Adrenal gland (tissue), 12 donors: ENCODE results near the gene VGLL4. TPM values are rescaled to one million over a fixed set of nuclear protein-coding genes. Genes with fewer than 3 reads are reported as not detected.
A peak's percentile ranks its signal among the peaks of the same experiment; 100 is the strongest.

Source experiments
- DNase-seq, 7 donors: peaks; one replicate each; pipeline ENCODE4 v3.0.0-alpha.2; 2019 to 2020
- H3K27ac ChIP-seq, 5 donors: fragments of 200-600 bp; sonication (generic) in 4 of 5; 1 replicate in 3 of 5; 2 replicates in 2 of 5; pipeline versions ENCODE4 v1.5.1 to v1.8.0; 2016 to 2020; ENCODE audit warnings: mild to moderate bottlenecking in 1 of 5
- H3K27me3 ChIP-seq: fragments of 200-600 bp; 2 replicates; pipeline ENCODE4 v1.8.0; 2021
- H3K36me3 ChIP-seq, 2 donors: fragments of 200-600 bp; replicated peaks in 1 of 2; 1 replicate in 1 of 2; 2 replicates in 1 of 2; pipeline versions ENCODE4 v1.5.1 to v1.8.0; 2018 to 2022
- H3K4me1 ChIP-seq, 2 donors: fragments of 200-600 bp; replicated peaks in 1 of 2; 1 replicate in 1 of 2; 2 replicates in 1 of 2; pipeline versions ENCODE4 v1.5.1 to v1.8.0; 2018 to 2021
- H3K4me3 ChIP-seq, 4 donors: fragments of 200-600 bp; sonication (generic) in 3 of 4; one replicate each; pipeline ENCODE4 v1.5.1; 2016 to 2018
- H3K9me3 ChIP-seq, 3 donors: fragments of 200-600 bp; sonication (generic) in 1 of 3; replicated peaks in 1 of 3; 1 replicate in 2 of 3; 2 replicates in 1 of 3; pipeline versions ENCODE4 v1.5.1 to v1.8.0; 2016 to 2021
- POLR2A ChIP-seq, 2 donors: fragments of 450-650 bp; IDR thresholded peaks; one replicate each; pipeline ENCODE4 v1.6.1; 2017; ENCODE audit warnings: antibody characterized with exemption in 2 of 2, mild to moderate bottlenecking in 2 of 2, moderate library complexity in 1 of 2
- WGBS, 4 donors: extraction: QIAGEN DNeasy Blood & Tissue Kit in 2 of 4; methylation state at CpG; one replicate each; pipeline versions ENCODE4 v1.1.5 to v1.1.7; 2013 to 2017; 5-methylcytosine and 5-hydroxymethylcytosine counted together
- intact Hi-C, 2 donors: fragments of 100-400 bp; cut with DNase I; formaldehyde crosslinking; loops; one replicate each; pipeline versions ENCODE4 v1.14.1 to v1.15.0; 2022 to 2023
- polyA plus RNA-seq, 3 donors: library from polyadenylated mRNA; stranded (reverse); fragments of 200-250 nt in 2 of 3; fragments of 350-450 nt in 1 of 3; fragmentation: Illumina TruSeq in 1 of 3; extraction: RNeasy Lipid Tissue Mini Kit (QIAGEN cat#74804) in 1 of 3; gene quantifications; one replicate each; pipeline ENCODE4 v1.2.3, GENCODE V29; 2013 to 2014
- total RNA-seq, 9 donors: library from RNA; depleted of rRNA in 4 of 9; stranded (reverse); fragments of >200 nt in 4 of 9; fragments of 120-200 nt in 1 of 9; fragmentation: NEBNext Ultra II Directional in 1 of 9; extraction: Animal tissue kit (Norgen Biotek cat#: 25700) in 1 of 9; gene quantifications; one replicate each; pipeline versions ENCODE4 v1.1.0 to v1.2.4, GENCODE V29; 2013 to 2023
- TF ChIP-seq, protein P1 (sequence below), 6 experiments: fragments of 450-650 bp in 4 of 6; fragments of 200-600 bp in 2 of 6; sonication (generic) in 1 of 6; IDR thresholded peaks; 1 replicate in 5 of 6; 2 replicates in 1 of 6; pipeline versions ENCODE4 v1.5.1 to v1.8.0; 2016 to 2021; ENCODE audit warnings: antibody characterized with exemption in 6 of 6, mild to moderate bottlenecking in 2 of 6, moderate library complexity in 1 of 6
- donor health status: healthy with polysubstance abuse.
- donor health status: Bipolar disorder and iron deficiency.
- donor health status: DM: yes; HTN: yes; CAD: no.
- donor health status: DM: no; HTN: no; CAD: no.
- donor health status: DM: no; HTN: no; CAD: no.
- donor health status: DM: yes; HTN: yes; CAD: no.

Gene VGLL4
- total and polyA plus RNA-seq, 12 donors: 38.3 to 153 (median 86.4) TPM

DNA sequence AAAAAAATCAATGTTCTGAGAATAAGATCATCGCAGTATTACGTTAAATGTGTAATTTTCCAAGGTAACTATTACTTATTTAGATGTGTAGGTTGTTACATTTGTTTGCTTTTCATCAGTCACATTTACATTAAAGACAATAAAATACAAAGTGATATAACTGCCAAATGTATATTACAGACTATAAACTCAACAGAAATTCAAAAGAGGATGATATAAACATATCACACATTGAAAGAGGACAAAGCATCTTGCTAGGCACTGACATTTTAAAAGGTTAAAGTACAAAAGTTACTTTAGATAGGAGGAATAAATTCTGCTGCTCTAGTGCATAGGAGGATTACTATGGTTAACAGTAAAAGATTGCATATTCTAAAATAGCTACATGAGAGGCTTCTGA is 16.1 kb downstream of the VGLL4 start:
- no peak for TF ChIP-seq POLR2A (IDR thresholded peaks at IDR 0.05)
- TF ChIP-seq, protein P1, sequence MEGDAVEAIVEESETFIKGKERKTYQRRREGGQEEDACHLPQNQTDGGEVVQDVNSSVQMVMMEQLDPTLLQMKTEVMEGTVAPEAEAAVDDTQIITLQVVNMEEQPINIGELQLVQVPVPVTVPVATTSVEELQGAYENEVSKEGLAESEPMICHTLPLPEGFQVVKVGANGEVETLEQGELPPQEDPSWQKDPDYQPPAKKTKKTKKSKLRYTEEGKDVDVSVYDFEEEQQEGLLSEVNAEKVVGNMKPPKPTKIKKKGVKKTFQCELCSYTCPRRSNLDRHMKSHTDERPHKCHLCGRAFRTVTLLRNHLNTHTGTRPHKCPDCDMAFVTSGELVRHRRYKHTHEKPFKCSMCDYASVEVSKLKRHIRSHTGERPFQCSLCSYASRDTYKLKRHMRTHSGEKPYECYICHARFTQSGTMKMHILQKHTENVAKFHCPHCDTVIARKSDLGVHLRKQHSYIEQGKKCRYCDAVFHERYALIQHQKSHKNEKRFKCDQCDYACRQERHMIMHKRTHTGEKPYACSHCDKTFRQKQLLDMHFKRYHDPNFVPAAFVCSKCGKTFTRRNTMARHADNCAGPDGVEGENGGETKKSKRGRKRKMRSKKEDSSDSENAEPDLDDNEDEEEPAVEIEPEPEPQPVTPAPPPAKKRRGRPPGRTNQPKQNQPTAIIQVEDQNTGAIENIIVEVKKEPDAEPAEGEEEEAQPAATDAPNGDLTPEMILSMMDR (IDR thresholded peaks at IDR 0.05): no peak
- Histone ChIP-seq H3K4me1 (peaks cover 50 to 55% of the 10 kb centered on the region in 2 donors), H3K9me3 (no peaks in the 10 kb centered on the region), H3K4me3 (no peak overlapping the region), H3K27me3 (no peaks in the 10 kb centered on the region), H3K36me3 (no peaks in the 10 kb centered on the region), H3K27ac (no peak overlapping the region)
- intact Hi-C loops: no loop called here
- 64 to 92% (median 91%) methylated on average over 2 of the region's 2 CpGs for whole genome bisulfite sequencing, 4 donors
- no peak for DNase-seq

DNA sequence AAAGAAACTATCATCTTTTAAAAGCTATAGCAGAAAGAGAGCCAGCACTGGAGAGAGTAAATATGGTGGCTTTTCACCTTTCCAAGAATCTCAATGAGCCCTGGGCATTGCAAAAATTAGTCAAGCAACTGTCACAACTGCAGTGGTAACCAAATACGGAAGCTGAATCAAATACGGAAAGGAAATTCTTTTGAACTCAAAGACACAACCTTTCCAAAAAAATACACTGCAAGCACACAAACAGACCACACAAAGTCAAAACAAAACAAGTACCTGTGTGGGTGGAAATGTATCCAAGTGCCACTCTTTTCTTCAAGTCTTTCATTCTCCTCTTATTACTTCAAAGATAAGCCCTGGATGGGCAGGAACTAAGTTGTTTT is 17.6 kb downstream of the VGLL4 start:
- H3K27ac ChIP-seq: peak overlapping the region in 3 of 5 donors; percentile 17 to 66 (median 66)

DNA sequence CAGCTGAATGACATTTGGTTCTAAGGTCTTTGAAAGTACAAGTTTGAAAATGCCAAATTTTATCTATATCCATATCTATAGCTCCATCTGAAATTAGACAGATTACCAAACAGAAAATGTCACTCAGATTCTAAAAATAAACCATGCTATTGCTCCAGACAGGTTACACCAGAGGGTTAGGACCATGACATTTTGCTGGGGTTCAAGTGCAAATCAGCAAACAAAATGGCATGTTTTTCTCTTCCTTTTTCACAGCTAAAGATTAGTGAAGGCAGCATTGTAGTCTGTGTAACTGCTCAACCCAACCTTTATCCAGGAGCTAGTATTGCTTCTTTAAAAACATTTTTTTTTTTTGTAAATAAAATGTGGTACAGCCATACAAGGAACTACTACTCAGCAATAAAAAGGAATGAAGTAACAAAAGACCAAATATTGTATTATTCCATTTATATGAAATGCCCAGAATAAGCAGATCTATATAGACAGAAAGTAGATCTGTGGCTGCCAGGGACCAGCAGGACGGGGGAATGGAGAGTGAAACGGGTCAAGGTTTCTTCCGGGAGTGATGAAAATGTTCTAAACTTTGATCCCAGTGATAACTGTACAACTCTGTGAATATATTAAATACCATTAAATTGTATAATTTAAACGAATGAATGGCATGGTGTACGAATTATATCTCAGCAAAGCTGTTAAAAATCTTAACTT is 18.2 kb downstream of the VGLL4 start:
- WGBS, 4 donors: 44 to 58% (median 49%) methylated on average over 5 of the region's 5 CpGs
- no peak for TF ChIP-seq POLR2A (IDR thresholded peaks at IDR 0.05)
- TF ChIP-seq, protein P1 (IDR thresholded peaks at IDR 0.05): no peak
- peak overlapping the region in 4 of 5 donors; percentile 4 to 66 (median 42) for H3K27ac ChIP-seq
- H3K4me1 ChIP-seq: peaks cover 37 to 43% of the 10 kb centered on the region in 2 donors
- H3K9me3 ChIP-seq: no peaks in the 10 kb centered on the region
- intact Hi-C loops: no loop called here
- H3K36me3 ChIP-seq: no peaks in the 10 kb centered on the region
- H3K4me3 ChIP-seq: no peak overlapping the region
- no peaks in the 10 kb centered on the region for H3K27me3 ChIP-seq
- no peak for DNase-seq

More for the DNA sequence above, 17.6 kb downstream of the VGLL4 start:
- H3K27me3 ChIP-seq: no peaks in the 10 kb centered on the region
- DNase-seq: no peak
- H3K4me1 ChIP-seq: peaks cover 37 to 48% of the 10 kb centered on the region in 2 donors
- no peak overlapping the region for H3K4me3 ChIP-seq
- H3K9me3 ChIP-seq: no peaks in the 10 kb centered on the region
- no peaks in the 10 kb centered on the region for H3K36me3 ChIP-seq
- WGBS, 4 donors: 11 to 25% (median 14%) methylated on average over 2 of the region's 2 CpGs
- intact Hi-C loops: no loop called here
- no peak for TF ChIP-seq POLR2A (IDR thresholded peaks at IDR 0.05)
- TF ChIP-seq, protein P1 (IDR thresholded peaks at IDR 0.05): no peak

DNA sequence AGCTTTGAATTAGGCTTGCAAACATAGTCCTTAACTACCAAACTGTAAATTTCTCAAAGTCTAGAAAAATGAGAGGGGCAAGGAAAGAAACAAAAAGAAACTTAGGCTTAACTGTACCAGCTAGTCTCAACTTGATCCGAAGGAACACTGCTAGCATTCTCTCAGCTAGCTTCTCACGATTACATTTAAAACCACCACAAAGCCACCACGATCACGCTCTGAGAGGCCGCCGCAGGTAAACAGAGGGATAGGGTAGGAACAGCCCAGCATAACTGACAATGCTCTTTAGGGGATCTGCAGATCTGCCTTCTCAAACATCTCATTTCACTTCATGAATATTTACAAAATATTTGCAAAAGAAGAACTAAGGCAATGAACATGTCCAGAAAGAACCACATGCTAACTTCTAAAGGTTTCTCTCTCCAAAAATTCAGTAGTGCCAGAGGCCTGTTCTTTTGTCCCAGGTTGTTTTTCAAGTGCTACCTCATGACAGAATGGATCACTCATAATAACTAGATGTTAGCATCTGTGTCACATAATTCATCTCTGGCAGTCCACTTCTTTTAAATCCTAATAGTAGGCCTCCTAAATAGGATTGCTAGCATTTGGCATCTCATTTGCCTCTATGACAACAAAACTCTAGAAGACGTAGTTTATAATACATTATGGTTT is 18.9 kb downstream of the VGLL4 start:
- H3K27ac ChIP-seq: peak overlapping the region in 3 of 5 donors; percentile 4 to 66 (median 66)
- 79 to 83% (median 81%) methylated on average over 7 of the region's 7 CpGs for WGBS, 4 donors
- no peak overlapping the region for H3K4me3 ChIP-seq
- no peaks in the 10 kb centered on the region for H3K27me3 ChIP-seq
- intact Hi-C loops: no loop called here
- H3K36me3 ChIP-seq: no peaks in the 10 kb centered on the region
- DNase-seq: no peak
- TF ChIP-seq, protein P1 (IDR thresholded peaks at IDR 0.05): no peak
- no peak for TF ChIP-seq POLR2A (IDR thresholded peaks at IDR 0.05)
- no peaks in the 10 kb centered on the region for H3K9me3 ChIP-seq
- H3K4me1 ChIP-seq: peaks cover 31 to 42% of the 10 kb centered on the region in 2 donors
